IPS-18c (cell line): ENCODE data around the gene FAM171A1.
A peak's percentile ranks its signal among the peaks of the same experiment; 100 is the strongest.

Experiments
- H3K4me3 ChIP-seq: 2 replicates; pipeline ENCODE4 v1.7.0; 2013; ENCODE audit warnings: low read depth, mild to moderate bottlenecking, low read length, moderate library complexity; ENCODE audit not compliant: insufficient read depth
- H3K9me3 ChIP-seq: one replicate; pipeline ENCODE4 v1.6.1; 2013; ENCODE audit warnings: mild to moderate bottlenecking, low read length, moderate library complexity; ENCODE audit not compliant: control insufficient read depth, insufficient read depth

The FAM171A1 gene

GRCh38 chr10:15381420-15381819 lies 10.3 kb upstream of the FAM171A1 start:
- no peak overlapping the region for H3K4me3 ChIP-seq
- no peaks in the 10 kb centered on the region for H3K9me3 ChIP-seq

DNA sequence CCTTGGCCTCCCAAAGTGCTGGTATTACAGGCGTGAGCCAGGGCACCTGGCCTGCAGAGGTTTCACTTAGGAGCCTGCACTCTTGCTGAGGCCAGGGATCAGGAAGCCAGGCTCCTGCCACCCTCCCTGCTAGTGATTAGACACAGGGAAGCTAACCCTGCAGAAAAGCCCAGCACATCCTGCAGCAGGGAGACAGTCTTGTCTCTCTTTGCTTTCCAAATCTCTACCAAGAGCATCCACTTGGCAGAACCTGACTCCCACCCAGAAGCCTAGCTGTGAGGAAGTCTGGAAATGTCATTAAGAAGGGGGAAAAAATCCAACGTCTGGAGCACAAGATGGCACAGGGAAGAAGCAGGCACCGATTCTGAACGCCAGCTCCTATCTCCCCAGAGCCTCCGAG lies 8.0 kb upstream of the FAM171A1 start:
- no peak overlapping the region for H3K4me3 ChIP-seq

GRCh38 chr10:15378569-15378968 lies 7.5 kb upstream of the FAM171A1 start:
- no peaks in the 10 kb centered on the region for H3K9me3 ChIP-seq
- H3K4me3 ChIP-seq, result no peak overlapping the region

More for the DNA sequence above, 8.0 kb upstream of the FAM171A1 start:
- no peaks in the 10 kb centered on the region for H3K9me3 ChIP-seq

DNA sequence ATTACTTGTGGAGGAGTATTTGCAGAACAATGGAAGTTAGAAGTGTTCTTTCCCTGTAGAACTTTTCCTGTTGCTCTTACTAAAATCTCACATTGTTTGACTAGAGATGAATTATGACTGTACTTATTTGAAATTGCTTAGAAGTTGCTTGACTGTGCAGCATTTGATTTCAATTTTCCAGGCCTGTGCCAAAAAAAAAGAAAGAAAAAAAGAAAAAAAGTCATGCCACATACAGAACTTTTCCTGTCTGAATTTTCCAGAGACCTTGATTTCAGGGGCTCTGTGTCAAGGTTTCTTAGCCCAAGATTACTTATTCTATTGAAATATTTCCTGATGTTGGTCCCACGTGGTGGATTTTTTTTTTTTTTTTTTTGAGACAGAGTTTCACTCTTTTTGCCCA lies 3.5 kb upstream of the FAM171A1 start:
- Histone ChIP-seq H3K4me3 (no peak overlapping the region), H3K9me3 (no peaks in the 10 kb centered on the region)

GRCh38 chr10:15374156-15374555 lies 3.1 kb upstream of the FAM171A1 start:
- Histone ChIP-seq H3K4me3 (no peak overlapping the region), H3K9me3 (no peaks in the 10 kb centered on the region)

- Histone ChIP-seq H3K4me3 (no peak overlapping the region), H3K9me3 (no peaks in the 10 kb centered on the region)
Measured at GRCh38 chr10:15373199-15373598, 2.1 kb upstream of the FAM171A1 start.

DNA sequence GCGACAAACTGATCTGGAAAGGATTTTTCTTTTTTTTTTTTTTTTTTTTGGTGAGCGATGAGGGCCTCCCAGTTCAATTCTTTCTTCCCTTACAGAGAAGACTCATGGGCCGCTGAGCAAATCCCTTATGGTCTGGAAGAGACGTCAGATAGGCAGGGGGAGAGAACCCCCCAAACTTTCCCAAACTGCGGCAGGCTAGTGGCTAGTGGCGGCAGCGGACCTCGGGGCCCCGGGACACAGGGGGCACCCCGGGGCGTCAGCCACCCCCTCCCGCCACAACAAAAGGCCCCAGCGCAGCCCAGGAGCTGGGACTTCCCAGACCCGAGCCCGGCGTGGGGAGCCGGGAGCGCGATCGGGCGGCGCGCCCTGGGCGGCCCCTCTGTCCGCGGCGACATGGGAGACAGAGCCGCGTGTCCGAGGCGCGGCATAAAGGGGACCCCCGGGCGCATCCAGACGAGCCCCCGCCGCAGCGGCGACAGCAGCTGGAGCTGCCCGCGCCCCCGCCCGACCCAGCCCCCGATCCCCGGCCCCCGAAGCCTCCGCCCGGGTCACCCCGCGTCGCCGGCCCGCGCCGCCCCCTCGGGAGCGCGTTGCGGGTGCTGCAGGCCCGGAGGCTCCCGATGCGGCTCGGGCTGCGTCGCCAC lies 755 bp downstream of the FAM171A1 start:
- peak overlapping the region; percentile 69 for H3K4me3 ChIP-seq
- no peaks in the 10 kb centered on the region for H3K9me3 ChIP-seq

DNA sequence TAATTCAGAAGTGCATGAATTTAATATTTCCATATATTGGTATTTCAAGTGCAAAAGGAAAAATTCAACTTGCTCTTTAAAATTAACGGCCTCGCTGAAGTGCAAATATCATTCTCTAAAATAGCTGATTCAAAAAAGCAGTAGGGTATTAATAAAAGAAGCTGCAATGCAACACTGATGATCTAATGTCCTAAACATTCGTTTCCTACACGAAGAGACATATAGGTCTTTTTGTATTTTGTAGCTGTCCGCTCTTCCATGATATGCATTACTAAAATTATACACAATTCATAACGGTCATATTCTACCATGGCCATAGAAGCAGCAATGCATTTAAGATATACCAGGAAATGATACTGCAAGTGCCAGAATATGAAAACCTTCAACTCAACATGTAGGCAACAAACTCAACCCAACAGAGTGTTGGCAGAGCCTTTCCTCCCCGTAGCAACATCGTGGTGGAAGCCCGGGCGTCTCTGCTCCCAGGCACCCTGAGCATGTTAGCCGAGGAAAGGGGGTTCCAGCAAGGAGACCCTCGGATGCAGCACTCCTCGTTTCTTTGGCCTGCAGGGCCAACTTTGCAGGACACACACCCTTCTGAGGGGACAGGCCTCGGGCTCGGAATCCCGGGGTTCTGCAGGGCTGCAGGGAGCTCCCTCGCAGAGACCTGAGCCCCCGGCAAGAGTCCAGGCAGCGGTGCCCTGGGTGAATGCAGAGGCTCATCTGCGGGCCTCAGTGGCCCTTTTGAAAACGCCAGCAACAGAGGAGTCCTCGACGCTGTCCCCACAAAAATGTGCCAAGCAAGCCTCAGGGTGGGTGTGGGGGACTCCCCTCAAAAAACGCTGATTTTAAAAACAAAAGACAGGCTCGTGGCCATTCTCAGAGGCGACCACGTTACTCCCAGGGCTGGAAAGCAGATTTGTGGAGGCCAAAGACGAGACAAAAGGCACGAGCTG lies 1.6 kb downstream of the FAM171A1 start:
- Histone ChIP-seq H3K9me3 (no peaks in the 10 kb centered on the region), H3K4me3 (peak overlapping the region; percentile 69)

DNA sequence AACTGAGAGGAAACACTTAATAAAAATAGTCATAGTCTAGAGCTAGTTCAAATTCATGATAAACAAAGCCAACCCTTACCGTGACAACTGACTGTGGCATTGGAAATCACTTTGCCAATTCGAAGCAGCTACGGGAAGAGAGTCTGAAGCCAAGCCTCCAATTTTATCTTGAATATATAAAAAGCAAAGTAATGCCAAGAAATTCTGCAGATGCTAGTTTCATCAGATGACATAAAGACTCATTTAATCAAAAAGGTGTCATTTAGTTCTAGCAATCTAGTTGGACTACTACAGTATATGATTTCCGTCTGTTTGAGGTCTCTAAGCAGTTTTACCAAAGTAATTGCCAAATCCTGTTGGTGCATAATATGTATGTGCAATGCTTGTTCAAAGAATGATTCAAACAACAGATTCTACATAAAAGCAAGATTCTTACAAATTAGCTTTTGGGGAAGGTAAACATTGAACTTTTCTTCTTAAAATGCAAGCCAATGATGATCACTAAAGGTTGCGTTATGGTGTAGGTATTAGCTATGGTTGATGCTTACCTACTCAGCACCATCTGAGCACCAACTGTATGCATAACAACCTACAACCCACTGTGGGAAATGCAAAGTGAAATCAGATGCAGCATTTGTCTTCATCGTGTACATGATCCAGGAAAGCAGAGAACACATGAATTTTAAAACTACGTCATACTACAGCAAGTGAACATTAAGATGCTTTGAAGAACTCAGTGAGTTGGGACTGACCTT lies 2.8 kb downstream of the FAM171A1 start:
- Histone ChIP-seq H3K4me3 (no peak overlapping the region), H3K9me3 (no peaks in the 10 kb centered on the region)

- Histone ChIP-seq H3K4me3 (no peak overlapping the region), H3K9me3 (no peaks in the 10 kb centered on the region)
Measured at GRCh38 chr10:15367296-15368085, 3.6 kb downstream of the FAM171A1 start.

GRCh38 chr10:15365692-15366091 lies 5.4 kb downstream of the FAM171A1 start:
- no peak overlapping the region for H3K4me3 ChIP-seq
- H3K9me3 ChIP-seq, result no peaks in the 10 kb centered on the region

DNA sequence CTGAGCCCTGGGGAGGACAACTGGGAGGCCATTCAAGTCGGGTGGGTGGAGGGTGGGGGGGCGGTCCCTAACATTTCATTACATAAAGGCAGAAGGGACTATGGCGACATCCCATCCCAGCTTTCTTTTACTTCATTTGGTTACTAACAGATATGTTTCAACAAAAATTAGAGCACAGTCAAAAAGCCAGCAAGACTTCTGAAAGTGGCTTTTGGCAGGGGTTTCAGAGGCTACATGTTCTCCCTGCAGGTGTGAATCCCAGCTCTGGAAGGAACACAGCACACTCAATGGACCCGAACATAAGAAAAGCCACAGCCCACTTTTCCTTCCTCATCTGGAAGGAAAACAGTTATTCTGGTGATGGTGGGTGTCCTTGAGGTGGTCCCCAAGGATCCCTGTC lies 7.1 kb downstream of the FAM171A1 start:
- no peak overlapping the region for H3K4me3 ChIP-seq
- H3K9me3 ChIP-seq, result no peaks in the 10 kb centered on the region

- Histone ChIP-seq H3K4me3 (no peak overlapping the region), H3K9me3 (no peaks in the 10 kb centered on the region)
Measured at GRCh38 chr10:15363031-15363430, 8.1 kb downstream of the FAM171A1 start.

GRCh38 chr10:15361131-15361530 lies 10.0 kb downstream of the FAM171A1 start:
- Histone ChIP-seq H3K9me3 (no peaks in the 10 kb centered on the region), H3K4me3 (no peak overlapping the region)

GRCh38 chr10:15360566-15360965 lies 10.5 kb downstream of the FAM171A1 start:
- H3K4me3 ChIP-seq, result no peak overlapping the region

DNA sequence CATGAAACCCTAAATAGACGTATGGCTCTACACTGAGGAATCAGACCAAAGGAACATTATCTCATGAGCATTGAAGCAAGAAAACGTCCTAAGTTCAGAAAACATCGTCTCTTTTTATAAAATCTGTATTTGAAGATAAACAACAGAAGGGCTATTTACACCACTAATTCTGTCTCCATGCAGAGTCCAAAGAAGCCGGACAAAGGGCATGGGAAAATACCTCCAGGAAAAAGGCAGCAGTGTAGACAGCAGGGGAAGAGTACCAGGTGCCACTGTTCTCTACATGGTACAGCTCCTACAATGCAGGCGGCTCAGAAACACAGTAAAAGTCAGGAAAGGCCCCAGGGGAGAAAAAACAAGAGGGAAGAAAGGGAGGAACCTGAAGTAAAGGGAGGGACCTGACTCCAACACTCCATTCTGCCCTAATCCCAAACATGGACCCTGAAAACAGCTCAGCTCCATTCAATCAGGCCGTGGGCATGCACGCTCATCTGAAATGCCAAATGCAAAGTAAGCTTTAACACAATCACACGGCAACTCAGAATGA lies 17.5 kb downstream of the FAM171A1 start:
- H3K9me3 ChIP-seq, result no peaks in the 10 kb centered on the region
- no peak overlapping the region for H3K4me3 ChIP-seq

More at GRCh38 chr10:15360566-15360965, 10.5 kb downstream of the FAM171A1 start:
- H3K9me3 ChIP-seq, result no peaks in the 10 kb centered on the region

- Histone ChIP-seq H3K9me3 (no peaks in the 10 kb centered on the region), H3K4me3 (no peak overlapping the region)
Measured at GRCh38 chr10:15352836-15353235, 18.3 kb downstream of the FAM171A1 start.
